HG03432 (cell line): ENCODE results near the gene RNF150.
A peak's percentile ranks its signal among the peaks of the same experiment; 100 is the strongest.
"Not testable (repeated sequence)": the region's sequence is repeated elsewhere in the genome, so short reads cannot be mapped to it uniquely, and the experiment has no call there.

ENCODE experiments used
- ATAC-seq: cut with Tn5 transposase; IDR thresholded peaks from one replicate; pipeline ENCODE4 v1.9.1; 2021; ENCODE audit warnings: mild to moderate bottlenecking, moderate library complexity; ENCODE audit not compliant: unreplicated experiment

RNF150 gene

GRCh38 chr4:140837736-140838135 lies 295.5 kb downstream of the RNF150 start:
- no peak for ATAC-seq

- ATAC-seq: no peak
Measured at GRCh38 chr4:140834839-140835495, 298.3 kb downstream of the RNF150 start.

- ATAC-seq: no peak
Measured at GRCh38 chr4:140833280-140833679, 300.0 kb downstream of the RNF150 start.

GRCh38 chr4:140829825-140830224 lies 303.4 kb downstream of the RNF150 start:
- ATAC-seq: peak; percentile 90

GRCh38 chr4:140826701-140827027 lies 306.6 kb downstream of the RNF150 start:
- peak; percentile 75 for ATAC-seq

GRCh38 chr4:140820520-140820919 lies 312.7 kb downstream of the RNF150 start:
- ATAC-seq: not testable (repeated sequence)

- ATAC-seq: no peak
Measured at GRCh38 chr4:140819610-140820009, 313.7 kb downstream of the RNF150 start.

- ATAC-seq: no peak
Measured at GRCh38 chr4:140818433-140818832, 314.8 kb downstream of the RNF150 start.

GRCh38 chr4:140816806-140817510 lies 316.3 kb downstream of the RNF150 start:
- ATAC-seq: no peak

GRCh38 chr4:140813804-140814203 lies 319.5 kb downstream of the RNF150 start:
- ATAC-seq: no peak

- no peak for ATAC-seq
Measured at GRCh38 chr4:140812916-140813315, 320.4 kb downstream of the RNF150 start.

- ATAC-seq: no peak
Measured at GRCh38 chr4:140811429-140811828, 321.8 kb downstream of the RNF150 start.

GRCh38 chr4:140810591-140811169 lies 322.6 kb downstream of the RNF150 start:
- ATAC-seq: not testable (repeated sequence)
